ENCODE results near the gene ARID1A. TPM values are rescaled to one million over a fixed set of nuclear protein-coding genes. Genes with fewer than 3 reads are reported as not detected.

ARID1A gene
- total and polyA plus RNA-seq, 12 donors: 11.3 to 90.3 (median 51.1) TPM

GRCh38 chr1:26811057-26811456, 115.2 kb downstream of the ARID1A start:
- no peaks in the 10 kb centered on the region for H3K9me3 ChIP-seq (replicated peaks in 1 of 3)
- H3K27ac ChIP-seq: no peak overlapping the region
- WGBS, 4 donors: 63 to 70% (median 67%) methylated on average over 4 of the region's 4 CpGs
- no peaks in the 10 kb centered on the region for H3K36me3 ChIP-seq (replicated peaks in 1 of 2)
- DNase-seq: no peak
- intact Hi-C loops (cut with DNase I): loop anchor here in 1 of 2 donors (10.0 kb wide), 1 partner anchor 64 kb away; no protein-coding TSS in a partner anchor
- TF ChIP-seq, protein P1, sequence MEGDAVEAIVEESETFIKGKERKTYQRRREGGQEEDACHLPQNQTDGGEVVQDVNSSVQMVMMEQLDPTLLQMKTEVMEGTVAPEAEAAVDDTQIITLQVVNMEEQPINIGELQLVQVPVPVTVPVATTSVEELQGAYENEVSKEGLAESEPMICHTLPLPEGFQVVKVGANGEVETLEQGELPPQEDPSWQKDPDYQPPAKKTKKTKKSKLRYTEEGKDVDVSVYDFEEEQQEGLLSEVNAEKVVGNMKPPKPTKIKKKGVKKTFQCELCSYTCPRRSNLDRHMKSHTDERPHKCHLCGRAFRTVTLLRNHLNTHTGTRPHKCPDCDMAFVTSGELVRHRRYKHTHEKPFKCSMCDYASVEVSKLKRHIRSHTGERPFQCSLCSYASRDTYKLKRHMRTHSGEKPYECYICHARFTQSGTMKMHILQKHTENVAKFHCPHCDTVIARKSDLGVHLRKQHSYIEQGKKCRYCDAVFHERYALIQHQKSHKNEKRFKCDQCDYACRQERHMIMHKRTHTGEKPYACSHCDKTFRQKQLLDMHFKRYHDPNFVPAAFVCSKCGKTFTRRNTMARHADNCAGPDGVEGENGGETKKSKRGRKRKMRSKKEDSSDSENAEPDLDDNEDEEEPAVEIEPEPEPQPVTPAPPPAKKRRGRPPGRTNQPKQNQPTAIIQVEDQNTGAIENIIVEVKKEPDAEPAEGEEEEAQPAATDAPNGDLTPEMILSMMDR (IDR thresholded peaks at IDR 0.05): no peak
- no peak for TF ChIP-seq POLR2A (IDR thresholded peaks at IDR 0.05)
- H3K4me3 ChIP-seq: no peak overlapping the region
- H3K4me1 ChIP-seq (replicated peaks in 1 of 2): no peaks in the 10 kb centered on the region
- no peaks in the 10 kb centered on the region for H3K27me3 ChIP-seq

GRCh38 chr1:26811708-26812107, 115.9 kb downstream of the ARID1A start:
- DNase-seq: no peak
- TF ChIP-seq, protein P1 (IDR thresholded peaks at IDR 0.05): no peak
- no peak for TF ChIP-seq POLR2A (IDR thresholded peaks at IDR 0.05)
- H3K27ac ChIP-seq: no peak overlapping the region
- no peak overlapping the region for H3K4me3 ChIP-seq
- H3K4me1 ChIP-seq (replicated peaks in 1 of 2): no peaks in the 10 kb centered on the region
- H3K36me3 ChIP-seq (replicated peaks in 1 of 2): no peaks in the 10 kb centered on the region
- no peaks in the 10 kb centered on the region for H3K27me3 ChIP-seq
- H3K9me3 ChIP-seq (replicated peaks in 1 of 3): no peaks in the 10 kb centered on the region
- intact Hi-C loops (cut with DNase I): loop anchor here in 1 of 2 donors (10.0 kb wide), 1 partner anchor 63 kb away; no protein-coding TSS in a partner anchor

DNA sequence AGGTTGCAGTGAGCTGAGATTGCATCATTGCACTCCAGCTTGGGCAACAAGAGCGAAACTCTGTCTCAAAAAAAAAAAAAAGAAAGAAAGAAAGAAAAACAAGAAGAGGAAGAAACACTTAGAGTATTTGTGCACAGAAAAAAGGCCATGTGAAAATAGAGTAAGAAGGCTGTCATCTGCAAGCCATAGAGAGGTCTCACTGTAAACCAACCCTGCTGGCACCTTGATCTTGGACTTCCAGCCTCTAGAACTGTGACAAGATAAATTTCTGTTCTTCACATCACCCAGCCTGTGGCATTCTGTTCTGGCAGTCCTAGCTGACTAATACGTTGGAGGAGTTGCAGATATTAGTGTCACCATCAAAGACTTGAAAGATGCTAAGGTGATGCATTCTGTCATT, 118.6 kb downstream of the ARID1A start:
- TF ChIP-seq POLR2A (IDR thresholded peaks at IDR 0.05): no peak
- TF ChIP-seq, protein P1 (IDR thresholded peaks at IDR 0.05): no peak
- Histone ChIP-seq H3K27me3 (no peaks in the 10 kb centered on the region), H3K27ac (no peak overlapping the region), H3K4me1 (replicated peaks in 1 of 2) (no peaks in the 10 kb centered on the region), H3K36me3 (replicated peaks in 1 of 2) (no peaks in the 10 kb centered on the region), H3K9me3 (replicated peaks in 1 of 3) (no peaks in the 10 kb centered on the region), H3K4me3 (no peak overlapping the region)
- intact Hi-C loops (cut with DNase I): loop anchor here in 1 of 2 donors (10.0 kb wide), 1 partner anchor 60 kb away; no protein-coding TSS in a partner anchor
- DNase-seq: no peak
- 76 to 88% (median 85%) methylated on average over 2 of the region's 2 CpGs for WGBS, 4 donors

GRCh38 chr1:26814893-26815292, 119.1 kb downstream of the ARID1A start:
- Histone ChIP-seq H3K27me3 (no peaks in the 10 kb centered on the region), H3K36me3 (replicated peaks in 1 of 2) (no peaks in the 10 kb centered on the region), H3K4me1 (replicated peaks in 1 of 2) (no peaks in the 10 kb centered on the region), H3K9me3 (replicated peaks in 1 of 3) (no peaks in the 10 kb centered on the region), H3K4me3 (no peak overlapping the region), H3K27ac (no peak overlapping the region)
- WGBS, 4 donors: 81 to 94% (median 88%) methylated on average over 3 of the region's 3 CpGs
- intact Hi-C loops (cut with DNase I): loop anchor here in 1 of 2 donors (10.0 kb wide), 1 partner anchor 60 kb away; no protein-coding TSS in a partner anchor
- no peak for TF ChIP-seq POLR2A (IDR thresholded peaks at IDR 0.05)
- TF ChIP-seq, protein P1 (IDR thresholded peaks at IDR 0.05): no peak
- DNase-seq: no peak
